Activated CD4-positive, CD25-positive, alpha-beta regulatory T cell (primary cell): ENCODE results near the gene MADCAM1.
"Not testable (repeated sequence)": the region's sequence is repeated elsewhere in the genome, so short reads cannot be mapped to it uniquely, and the experiment has no call there.

Experiments
- DNase-seq, 4 experiments: peaks; one replicate each; lab custom pipeline; 2025; lab: John Stamatoyannopoulos, UW

The MADCAM1 gene

GRCh38 chr19:496112-496665 is at the start of gene MADCAM1:
Gene MADCAM1, plus strand, starts transcription at chr19:496486. Its CDS starts 14 bp downstream, at chr19:496500.
- no peak for DNase-seq

DNA sequence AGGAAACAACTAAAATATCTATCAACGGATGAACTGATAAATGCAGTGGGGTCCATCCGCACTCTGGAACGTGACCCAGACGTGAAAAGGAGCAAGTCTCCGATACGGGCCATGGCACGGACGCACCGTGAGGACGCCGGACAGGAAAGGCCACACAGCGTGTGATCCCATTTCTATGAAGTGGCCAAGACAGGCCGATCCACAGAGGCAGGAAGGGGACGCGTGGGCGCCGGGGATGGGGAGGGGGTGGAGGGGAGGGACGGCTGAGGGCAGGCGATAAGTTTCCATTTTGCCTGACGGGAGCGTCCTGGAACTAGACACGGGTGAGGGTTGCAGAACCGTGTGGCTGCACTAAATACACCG is 49.2 kb upstream of the MADCAM1 start:
- no peak for DNase-seq

GRCh38 chr19:447816-448560 is 48.3 kb upstream of the MADCAM1 start:
- no peak for DNase-seq

DNA sequence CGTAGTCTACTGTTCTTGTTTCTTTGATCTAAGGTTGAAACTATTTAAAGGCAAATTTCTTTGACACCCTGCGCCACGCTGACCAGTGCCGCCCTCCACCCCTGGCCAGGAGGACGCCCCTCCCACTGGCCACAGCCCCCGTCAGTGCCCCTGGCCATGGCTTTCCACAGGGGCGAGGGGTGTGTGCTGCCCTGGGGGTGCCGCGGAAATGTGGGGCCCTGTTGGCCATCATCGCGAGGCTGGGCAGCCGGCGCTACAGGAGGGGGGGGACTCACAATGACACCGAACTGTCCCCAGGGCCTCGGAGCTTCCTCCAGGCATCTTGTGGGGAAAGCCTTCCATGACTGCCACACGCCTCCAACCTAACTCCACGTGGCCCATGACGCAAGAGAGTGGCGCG is 46.4 kb upstream of the MADCAM1 start:
- no peak for DNase-seq

GRCh38 chr19:450912-451481 is 45.3 kb upstream of the MADCAM1 start:
- DNase-seq: not testable (repeated sequence)

DNA sequence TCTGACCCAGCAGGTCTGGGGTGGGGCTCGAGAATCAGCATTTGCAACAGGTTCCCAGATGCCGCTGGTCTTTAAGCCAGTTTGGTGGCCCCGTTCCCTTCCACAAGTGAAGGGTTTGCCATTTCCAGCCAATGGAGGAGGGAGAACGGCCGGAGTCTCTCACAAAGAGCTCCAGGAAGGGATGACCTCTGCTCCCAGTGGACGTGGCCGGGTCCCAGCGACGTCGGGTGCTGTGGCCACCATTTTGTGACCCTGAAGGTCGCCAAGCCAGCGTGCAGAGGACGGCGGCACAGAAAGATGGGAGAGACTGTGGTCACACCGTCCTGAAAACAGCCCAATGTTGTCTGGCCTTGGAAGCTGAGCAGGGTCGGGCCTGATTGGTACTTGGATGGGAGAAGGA is 43.5 kb upstream of the MADCAM1 start:
- no peak for DNase-seq

DNA sequence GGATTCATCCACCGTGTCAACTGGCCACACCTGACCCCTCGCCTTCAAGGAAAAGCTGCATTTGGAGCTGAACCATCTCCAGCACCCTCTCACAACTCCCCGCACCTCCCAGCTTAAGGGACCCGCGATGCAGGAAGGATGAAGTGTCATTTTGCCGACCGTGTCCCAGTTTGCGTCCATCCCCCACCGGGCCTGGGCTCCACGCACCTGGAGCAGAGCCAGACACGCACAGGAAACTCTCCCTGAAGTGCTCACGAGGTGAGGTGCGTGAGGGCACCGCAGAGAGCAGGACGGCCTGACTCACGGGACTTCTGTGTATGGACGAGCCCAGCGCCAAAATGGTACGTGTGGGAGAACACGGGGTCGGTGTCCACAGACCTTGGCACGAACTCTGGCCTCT is 42.7 kb upstream of the MADCAM1 start:
- DNase-seq: no peak

DNA sequence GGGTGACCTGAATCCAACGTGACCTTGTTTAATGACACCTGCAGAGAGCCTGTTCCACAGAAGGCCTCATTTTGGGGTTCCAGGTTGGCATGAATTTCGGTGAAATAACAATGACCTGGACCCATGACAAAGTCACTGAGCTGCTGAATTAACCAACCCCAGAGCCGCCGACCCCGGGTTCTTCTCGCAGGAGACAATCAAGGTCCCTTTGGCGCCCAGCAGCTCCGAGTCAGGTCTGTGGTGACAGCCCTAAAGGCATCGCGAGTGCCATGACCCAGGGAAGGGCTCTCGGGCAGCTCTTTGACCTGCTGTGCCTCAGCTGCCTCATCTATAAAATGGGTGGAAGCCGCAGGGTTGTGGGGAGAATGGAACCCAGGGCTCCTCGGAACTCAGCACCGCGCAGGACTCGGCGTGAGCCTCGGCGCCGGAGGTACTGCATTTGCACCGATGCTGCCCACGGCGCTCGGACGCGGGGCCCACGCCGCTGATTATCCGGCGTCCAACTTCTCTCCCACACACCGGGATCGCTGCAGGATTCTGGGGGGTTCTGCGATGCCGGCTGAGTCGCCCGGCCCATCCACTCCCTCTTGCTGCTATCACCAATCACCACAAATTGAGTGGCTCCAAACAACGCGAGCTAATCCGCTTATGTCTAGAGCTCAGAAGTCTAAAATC is 41.1 kb upstream of the MADCAM1 start:
- no peak for DNase-seq

GRCh38 chr19:455851-456546 is 40.3 kb upstream of the MADCAM1 start:
- DNase-seq: no peak

- no peak for DNase-seq
Observed at GRCh38 chr19:456547-457110, 39.7 kb upstream of the MADCAM1 start.

DNA sequence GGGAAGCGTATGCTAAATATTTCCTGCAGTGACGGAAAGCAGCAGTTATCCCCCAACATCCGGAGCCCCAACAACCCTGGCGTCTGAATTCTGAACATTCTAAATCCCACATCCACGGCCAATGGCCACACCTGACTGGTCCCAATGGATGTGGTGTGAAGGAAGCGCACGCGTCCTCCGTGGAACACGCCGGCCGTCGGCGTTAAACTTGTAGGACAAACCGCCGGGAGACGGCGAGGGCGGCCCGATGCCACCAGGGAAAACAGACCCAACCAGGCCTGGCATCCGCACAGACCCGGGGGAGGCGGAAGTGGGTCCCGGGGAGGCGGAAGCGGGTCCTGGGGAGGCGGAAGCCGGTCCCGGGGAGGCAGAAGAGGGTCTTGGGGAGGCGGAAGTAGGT is 38.6 kb upstream of the MADCAM1 start:
- no peak for DNase-seq

DNA sequence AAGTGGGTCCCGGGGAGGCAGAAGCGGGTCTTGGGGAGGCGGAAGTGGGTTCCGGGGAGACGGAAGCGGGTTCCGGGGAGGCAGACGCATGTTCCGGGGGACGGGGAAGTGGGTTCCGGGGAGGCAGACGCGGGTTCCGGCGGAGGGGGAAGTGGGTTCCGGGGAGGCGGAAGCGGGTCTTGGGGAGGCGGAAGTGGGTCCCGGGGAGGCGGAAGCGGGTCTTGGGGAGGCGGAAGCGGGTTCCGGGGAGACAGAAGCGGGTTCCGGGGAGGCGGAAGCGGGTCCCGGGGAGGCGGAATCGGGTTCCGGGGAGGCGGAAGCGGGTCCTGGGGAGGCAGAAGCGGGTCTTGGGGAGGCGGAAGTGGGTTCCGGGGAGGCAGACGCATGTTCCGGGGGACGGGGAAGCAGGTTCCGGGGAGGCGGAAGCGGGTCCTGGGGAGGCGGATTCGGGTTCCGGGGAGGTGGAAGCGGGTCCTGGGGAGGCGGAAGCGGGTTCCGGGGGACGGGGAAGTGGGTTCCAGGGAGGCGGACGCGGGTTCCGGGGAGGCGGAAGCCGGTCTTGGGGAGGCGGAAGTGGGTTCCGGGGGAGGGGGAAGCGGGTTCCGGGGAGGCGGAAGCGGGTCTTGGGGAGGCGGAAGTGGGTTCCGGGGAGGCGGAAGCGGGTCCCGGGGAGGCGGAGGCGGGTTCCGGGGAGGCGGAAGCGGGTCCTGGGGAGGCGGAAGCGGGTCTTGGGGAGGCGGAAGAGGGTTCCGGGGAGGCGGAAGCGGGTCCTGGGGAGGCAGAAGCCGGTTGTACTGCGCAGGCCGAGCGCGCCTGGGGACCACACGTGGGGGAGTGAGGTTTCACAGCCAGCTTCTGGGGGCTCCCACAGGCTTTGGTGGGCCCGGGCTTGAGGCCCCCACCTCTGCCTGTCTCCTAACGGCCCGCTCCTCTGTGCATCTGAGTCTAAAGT is 37.9 kb upstream of the MADCAM1 start:
- DNase-seq: no peak

GRCh38 chr19:459724-460511 is 36.4 kb upstream of the MADCAM1 start:
- DNase-seq: no peak

GRCh38 chr19:460877-461720 is 35.2 kb upstream of the MADCAM1 start, which contains the start of gene SHC2:
Gene SHC2, minus strand, starts transcription at chr19:461033. Its CDS starts 37 bp downstream, at chr19:460996.
- DNase-seq: no peak

DNA sequence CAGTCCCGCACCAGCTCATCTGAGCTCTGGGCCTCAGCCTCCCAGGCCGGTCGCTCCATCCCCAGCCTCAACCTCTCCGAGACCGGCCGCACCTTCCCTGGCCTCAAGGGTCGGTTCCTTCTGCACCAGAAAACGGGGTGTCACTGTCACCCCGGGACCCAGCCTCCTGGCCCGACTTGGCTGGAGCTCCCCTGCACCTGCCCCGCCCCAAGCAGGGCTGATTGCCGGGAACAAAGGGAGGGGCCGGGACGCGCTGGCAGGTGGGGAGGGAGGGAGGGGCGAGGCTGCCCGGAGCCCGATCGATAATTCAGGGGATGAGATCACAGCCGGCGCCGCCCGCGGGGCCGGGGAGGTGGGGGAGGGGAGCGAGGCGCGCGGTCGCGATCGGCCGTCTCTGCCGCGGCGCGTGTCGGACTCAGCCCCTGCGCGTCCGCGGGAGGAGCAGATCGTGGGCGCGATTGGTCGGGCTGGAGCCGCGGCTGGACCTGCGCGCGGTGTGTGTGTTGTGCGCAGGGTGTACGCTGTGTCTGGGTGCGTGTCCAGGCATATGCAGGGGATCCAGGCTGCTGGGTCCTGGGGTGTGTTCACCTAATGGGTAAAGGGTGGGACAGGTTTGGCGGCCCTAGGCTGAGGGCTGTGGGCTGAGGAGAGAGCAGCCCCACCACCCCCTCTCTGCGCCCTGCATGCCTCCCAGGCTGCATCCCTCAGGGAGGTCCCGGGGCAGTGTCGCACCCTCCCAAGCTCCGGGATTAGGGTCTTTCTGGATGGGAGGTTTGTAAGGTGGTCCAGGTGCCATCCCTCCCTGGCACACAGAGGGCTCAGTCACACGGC is 34.4 kb upstream of the MADCAM1 start:
- no peak for DNase-seq

DNA sequence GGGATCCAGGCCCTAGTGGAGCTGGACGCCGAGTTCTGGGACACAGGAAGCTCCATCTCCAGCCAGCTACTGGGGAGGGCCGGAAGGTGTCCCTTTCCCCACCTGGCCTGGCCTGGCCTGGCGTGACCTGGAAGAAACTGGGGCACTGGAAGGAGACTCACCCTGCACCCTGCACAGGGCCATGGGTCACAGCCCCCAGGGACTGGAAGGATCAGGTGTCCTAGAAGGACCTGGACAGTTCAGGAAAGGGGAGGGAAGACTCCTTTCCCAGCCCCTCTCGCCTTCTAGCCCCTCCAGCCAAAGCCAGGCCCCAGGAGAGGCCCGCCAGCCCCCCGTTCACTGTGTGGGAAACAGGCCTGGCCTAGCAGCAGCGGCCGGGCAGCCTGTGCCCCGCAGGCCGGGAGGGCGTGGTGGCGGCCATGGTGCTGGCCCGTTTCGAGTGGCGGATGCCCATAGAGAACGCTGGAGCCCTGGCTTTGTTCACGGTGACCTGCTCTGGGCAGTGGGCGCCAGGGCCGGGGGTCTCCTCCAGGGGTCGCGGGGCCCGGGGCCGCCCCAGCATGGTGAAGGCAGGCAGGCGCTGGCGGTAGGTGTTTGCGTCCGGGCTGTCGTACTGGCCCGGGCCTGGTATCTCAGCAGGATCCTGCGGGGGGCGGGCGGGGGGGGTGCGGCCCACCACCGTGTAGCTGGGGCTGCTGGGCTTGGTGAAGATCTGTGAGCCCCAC is 32.6 kb upstream of the MADCAM1 start:
- DNase-seq: no peak

DNA sequence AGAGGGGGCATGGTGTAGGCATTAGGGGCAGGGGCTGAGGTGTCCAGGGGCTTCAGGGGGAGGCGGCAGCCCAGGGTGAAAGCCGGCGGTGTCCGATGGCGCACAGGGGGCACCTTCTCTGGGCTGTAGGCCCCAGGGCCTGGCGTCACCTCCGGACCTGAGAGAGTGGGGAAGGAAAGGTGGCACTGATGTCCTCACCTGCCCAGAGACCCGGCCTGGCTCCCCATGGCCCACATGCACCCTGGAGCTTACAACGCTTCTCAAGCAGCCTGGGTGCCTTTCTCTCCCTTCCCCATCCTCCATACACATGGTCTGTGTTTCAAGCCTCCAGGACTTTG is 32.1 kb upstream of the MADCAM1 start:
- no peak for DNase-seq
